Mesenchymal stem cell (in vitro differentiated cells and primary cell): ENCODE results near the gene GPX4.
A peak's percentile ranks its signal among the peaks of the same experiment; 100 is the strongest.

ENCODE experiments used
- DNase-seq: peaks from one replicate; pipeline ENCODE4 v3.0.0-alpha.2; 2013
- H2AFZ ChIP-seq: one replicate; pipeline ENCODE4 v1.6.1; 2013; ENCODE audit warnings: low read depth, mild to moderate bottlenecking, control low read depth, inconsistent platforms, low read length, moderate library complexity
- H2AK5ac ChIP-seq: 2 replicates; pipeline ENCODE4 v1.6.1; 2013; ENCODE audit warnings: low read length, moderate library complexity, mild to moderate bottlenecking, inconsistent platforms; ENCODE audit not compliant: severe bottlenecking
- H2BK120ac ChIP-seq: one replicate; pipeline ENCODE4 v1.6.1; 2013; ENCODE audit warnings: low read depth, mild to moderate bottlenecking, inconsistent platforms, low read length, moderate library complexity
- H2BK12ac ChIP-seq, 2 experiments: one replicate each; pipeline ENCODE4 v1.6.1; 2013; ENCODE audit warnings: inconsistent platforms in 2 of 2, low read length in 2 of 2, mild to moderate bottlenecking in 2 of 2, moderate library complexity in 2 of 2, control low read depth in 1 of 2
- H2BK15ac ChIP-seq: one replicate; pipeline ENCODE4 v1.6.1; 2013; ENCODE audit warnings: mild to moderate bottlenecking, low read depth, inconsistent platforms; ENCODE audit not compliant: poor library complexity, severe bottlenecking
- H2BK5ac ChIP-seq: 2 replicates; pipeline ENCODE4 v1.6.1; 2013; ENCODE audit warnings: low read depth, mild to moderate bottlenecking, low read length, control low read depth, inconsistent platforms; ENCODE audit not compliant: poor library complexity, severe bottlenecking
- H3K14ac ChIP-seq, 2 experiments: one replicate each; pipeline ENCODE4 v1.6.1; 2013; ENCODE audit warnings: inconsistent platforms in 2 of 2, low read length in 2 of 2, control low read depth in 1 of 2, mild to moderate bottlenecking in 1 of 2, moderate library complexity in 1 of 2
- H3K18ac ChIP-seq, 2 experiments: one replicate each; pipeline ENCODE4 v1.6.1; 2013; ENCODE audit warnings: inconsistent platforms in 2 of 2, low read length in 2 of 2, control low read depth in 1 of 2, low read depth in 1 of 2, mild to moderate bottlenecking in 1 of 2
- H3K23ac ChIP-seq, 2 experiments: one replicate each; pipeline ENCODE4 v1.6.1; 2013; ENCODE audit warnings: inconsistent platforms in 2 of 2, low read length in 2 of 2, mild to moderate bottlenecking in 2 of 2, moderate library complexity in 2 of 2, control low read depth in 1 of 2
- H3K27ac ChIP-seq: 2 replicates; pipeline ENCODE4 v1.5.1; 2013; ENCODE audit warnings: mild to moderate bottlenecking, moderate library complexity, low read length, control low read depth, inconsistent platforms; ENCODE audit not compliant: poor library complexity, severe bottlenecking
- H3K27me3 ChIP-seq, 2 experiments: 2 replicates each; pipeline versions ENCODE4 v1.6.1 to v1.7.0; 2013; ENCODE audit warnings: low read length in 2 of 2, mild to moderate bottlenecking in 2 of 2, moderate library complexity in 2 of 2, control low read depth in 1 of 2, inconsistent platforms in 1 of 2; ENCODE audit not compliant: control insufficient read depth in 1 of 2, insufficient read depth in 1 of 2
- H3K36me3 ChIP-seq, 2 experiments: 2 replicates each; pipeline versions ENCODE4 v1.6.1 to v1.7.0; 2013; ENCODE audit warnings: low read length in 2 of 2, control low read depth in 1 of 2, inconsistent platforms in 1 of 2, low read depth in 1 of 2, mild to moderate bottlenecking in 1 of 2; ENCODE audit not compliant: insufficient read depth in 2 of 2, control insufficient read depth in 1 of 2
- H3K4ac ChIP-seq, 2 experiments: one replicate each; pipeline ENCODE4 v1.6.1; 2013; ENCODE audit warnings: inconsistent platforms in 2 of 2, low read length in 2 of 2, mild to moderate bottlenecking in 2 of 2, moderate library complexity in 2 of 2, control low read depth in 1 of 2, low read depth in 1 of 2
- H3K4me1 ChIP-seq: 2 replicates; pipeline ENCODE4 v1.6.1; 2013; ENCODE audit warnings: low read depth, low read length, control low read depth; ENCODE audit not compliant: control insufficient read depth, insufficient read depth
- H3K4me2 ChIP-seq: 2 replicates; pipeline ENCODE4 v1.6.1; 2013; ENCODE audit warnings: low read length, mild to moderate bottlenecking, inconsistent platforms; ENCODE audit not compliant: poor library complexity, severe bottlenecking
- H3K4me3 ChIP-seq, 2 experiments: 2 replicates each; pipeline versions ENCODE4 v1.5.1 to v1.7.0; 2013; ENCODE audit warnings: low read length in 2 of 2, mild to moderate bottlenecking in 2 of 2, control low read depth in 1 of 2, low read depth in 1 of 2; ENCODE audit not compliant: insufficient read depth in 1 of 2
- H3K79me1 ChIP-seq: replicated peaks from 2 replicates; pipeline ENCODE4 v1.6.1; 2013; ENCODE audit warnings: mild to moderate bottlenecking, control low read depth, low read length, inconsistent platforms; ENCODE audit not compliant: poor library complexity, severe bottlenecking
- H3K9ac ChIP-seq: 2 replicates; pipeline ENCODE4 v1.7.0; 2013; ENCODE audit warnings: mild to moderate bottlenecking, low read length, moderate library complexity
- H3K9me3 ChIP-seq: 2 replicates; pipeline ENCODE4 v1.7.0; 2013; ENCODE audit warnings: mild to moderate bottlenecking, low read length; ENCODE audit not compliant: control insufficient read depth
- H4K8ac ChIP-seq: one replicate; pipeline ENCODE4 v1.6.1; 2013; ENCODE audit warnings: inconsistent platforms, mild to moderate bottlenecking, low read length, moderate library complexity
- H4K91ac ChIP-seq: one replicate; pipeline ENCODE4 v1.6.1; 2013; ENCODE audit warnings: mild to moderate bottlenecking, low read length, inconsistent platforms
- WGBS: methylation state at CpG from one replicate; pipeline ENCODE4 v1.1.7; 2013; ENCODE audit warnings: mixed read lengths; 5-methylcytosine and 5-hydroxymethylcytosine counted together

The GPX4 gene

GRCh38 chr19:1064661-1065605 lies 38.9 kb upstream of the GPX4 start:
- Histone ChIP-seq H3K36me3 (peaks cover 0 to 19% of the 10 kb centered on the region in 2 experiments), H3K9ac (no peak overlapping the region), H2AK5ac (no peak overlapping the region), H2BK120ac (no peak overlapping the region), H2BK15ac (peak overlapping the region; percentile 61), H3K4me3 (no peak overlapping the region), H4K8ac (no peak overlapping the region), H3K14ac (no peak overlapping the region), H3K4ac (no peak overlapping the region), H2BK5ac (no peak overlapping the region), H2BK12ac (no peak overlapping the region), H3K79me1 (no peaks in the 10 kb centered on the region), H3K27ac (no peak overlapping the region), H2AFZ (peak overlapping the region; percentile 32), H3K23ac (peak overlapping the region in 1 of 2 experiments; percentile 27), H3K18ac (peak overlapping the region in 1 of 2 experiments; percentile 56), H3K4me2 (no peak overlapping the region), H3K4me1 (peaks cover 29% of the 10 kb centered on the region), H3K27me3 (peaks cover 31 to 55% of the 10 kb centered on the region in 2 experiments), H3K9me3 (peaks cover under 1% of the 10 kb centered on the region), H4K91ac (no peak overlapping the region)
- 15% methylated on average over 59 of the region's 60 CpGs for WGBS
- peak; percentile 77 for DNase-seq

GRCh38 chr19:1065606-1066109 lies 38.1 kb upstream of the GPX4 start:
- H3K4me2 ChIP-seq = no peak overlapping the region
- 47% methylated on average over 16 of the region's 17 CpGs for WGBS
- no peak for DNase-seq
- H3K9ac ChIP-seq = no peak overlapping the region
- H3K27me3 ChIP-seq = peaks cover 36 to 60% of the 10 kb centered on the region in 2 experiments
- H4K91ac ChIP-seq = no peak overlapping the region
- no peak overlapping the region for H3K4me3 ChIP-seq
- no peaks in the 10 kb centered on the region for H3K79me1 ChIP-seq
- peaks cover 29% of the 10 kb centered on the region for H3K4me1 ChIP-seq
- H3K23ac ChIP-seq = peak overlapping the region in 1 of 2 experiments; percentile 27
- no peak overlapping the region for H2BK120ac ChIP-seq
- H3K36me3 ChIP-seq = peaks cover 0 to 19% of the 10 kb centered on the region in 2 experiments
- H3K18ac ChIP-seq = no peak overlapping the region
- no peak overlapping the region for H4K8ac ChIP-seq
- H3K4ac ChIP-seq = no peak overlapping the region
- no peak overlapping the region for H2AFZ ChIP-seq
- H2BK5ac ChIP-seq = no peak overlapping the region
- H2BK12ac ChIP-seq = no peak overlapping the region
- H2BK15ac ChIP-seq = no peak overlapping the region
- H3K9me3 ChIP-seq = no peaks in the 10 kb centered on the region
- no peak overlapping the region for H3K14ac ChIP-seq
- H3K27ac ChIP-seq = no peak overlapping the region
- no peak overlapping the region for H2AK5ac ChIP-seq

GRCh38 chr19:1066251-1066747 lies 37.5 kb upstream of the GPX4 start:
- Histone ChIP-seq H3K27ac (no peak overlapping the region), H3K14ac (peak overlapping the region in 1 of 2 experiments; percentile 38), H3K9ac (no peak overlapping the region), H3K4me2 (no peak overlapping the region), H2BK120ac (no peak overlapping the region), H3K4me3 (no peak overlapping the region), H2AFZ (no peak overlapping the region), H2BK5ac (no peak overlapping the region), H2BK12ac (no peak overlapping the region), H3K18ac (peak overlapping the region in 1 of 2 experiments; percentile 56), H3K9me3 (no peaks in the 10 kb centered on the region), H4K8ac (no peak overlapping the region), H3K23ac (no peak overlapping the region), H3K4ac (no peak overlapping the region), H3K79me1 (no peaks in the 10 kb centered on the region), H3K27me3 (peaks cover 40 to 65% of the 10 kb centered on the region in 2 experiments), H2AK5ac (no peak overlapping the region), H3K36me3 (peaks cover 0 to 16% of the 10 kb centered on the region in 2 experiments), H2BK15ac (no peak overlapping the region), H4K91ac (no peak overlapping the region), H3K4me1 (peaks cover 34% of the 10 kb centered on the region)
- WGBS = 53% methylated on average over 16 of the region's 17 CpGs
- DNase-seq = no peak
